Vagina (tissue), 2 donors: ENCODE data around the gene PAQR5.

ENCODE experiments used
- POLR2A ChIP-seq, 2 donors: fragments of 450-650 bp; IDR thresholded peaks; one replicate each; pipeline ENCODE4 v1.6.1; 2017; ENCODE audit warnings: antibody characterized with exemption in 2 of 2, mild to moderate bottlenecking in 2 of 2, moderate library complexity in 2 of 2
- TF ChIP-seq, protein P1 (sequence below), 3 experiments: fragments of 450-650 bp in 2 of 3; fragments of 200-600 bp in 1 of 3; sonication (generic) in 1 of 3; IDR thresholded peaks; one replicate each; pipeline ENCODE4 v1.5.1; 2017 to 2019; ENCODE audit warnings: antibody characterized with exemption in 3 of 3, mild to moderate bottlenecking in 2 of 3, moderate library complexity in 2 of 3

DNA sequence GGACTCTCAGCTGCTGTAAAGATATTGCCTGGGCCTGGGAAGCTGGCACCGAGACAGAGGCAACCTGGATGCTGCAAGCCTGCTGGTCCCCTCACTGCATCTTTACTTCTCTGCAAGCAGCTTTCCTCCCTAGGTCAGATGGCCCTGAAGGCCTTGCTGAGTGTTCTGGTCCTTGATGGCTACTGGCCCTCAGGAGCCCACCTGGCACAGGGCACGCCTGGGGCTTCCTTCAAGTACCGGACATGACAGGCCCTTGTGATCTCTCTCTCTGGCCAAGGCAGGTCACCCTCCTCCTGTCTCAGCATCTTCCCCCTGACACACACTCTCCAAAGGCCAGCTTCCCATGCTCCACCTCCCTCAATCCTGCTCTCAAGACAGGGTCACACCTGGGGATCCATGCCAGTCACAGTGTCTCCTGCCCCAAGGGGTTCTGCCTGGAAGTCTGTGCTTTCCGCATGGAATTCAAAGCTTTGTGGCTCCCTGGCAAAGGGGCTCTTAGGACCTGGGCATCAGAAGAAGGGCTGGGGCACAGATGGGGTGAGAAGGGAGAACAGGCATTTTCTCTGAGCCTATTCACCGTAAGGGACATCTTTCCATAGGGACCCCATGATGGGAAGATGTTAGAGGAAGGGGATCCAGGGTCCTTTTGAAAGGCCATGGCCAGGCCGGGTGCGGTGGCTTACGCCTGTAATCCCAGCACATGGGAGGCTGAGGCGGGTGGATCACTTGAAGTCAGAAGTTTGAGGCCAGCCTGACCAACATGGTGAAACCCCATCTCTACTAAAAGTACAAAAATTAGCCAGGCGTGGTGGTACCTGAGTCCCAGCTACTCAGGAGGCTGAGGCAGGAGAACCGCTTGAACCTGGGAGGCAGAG lies 4.7 kb upstream of the PAQR5 start:
- TF ChIP-seq, protein P1, sequence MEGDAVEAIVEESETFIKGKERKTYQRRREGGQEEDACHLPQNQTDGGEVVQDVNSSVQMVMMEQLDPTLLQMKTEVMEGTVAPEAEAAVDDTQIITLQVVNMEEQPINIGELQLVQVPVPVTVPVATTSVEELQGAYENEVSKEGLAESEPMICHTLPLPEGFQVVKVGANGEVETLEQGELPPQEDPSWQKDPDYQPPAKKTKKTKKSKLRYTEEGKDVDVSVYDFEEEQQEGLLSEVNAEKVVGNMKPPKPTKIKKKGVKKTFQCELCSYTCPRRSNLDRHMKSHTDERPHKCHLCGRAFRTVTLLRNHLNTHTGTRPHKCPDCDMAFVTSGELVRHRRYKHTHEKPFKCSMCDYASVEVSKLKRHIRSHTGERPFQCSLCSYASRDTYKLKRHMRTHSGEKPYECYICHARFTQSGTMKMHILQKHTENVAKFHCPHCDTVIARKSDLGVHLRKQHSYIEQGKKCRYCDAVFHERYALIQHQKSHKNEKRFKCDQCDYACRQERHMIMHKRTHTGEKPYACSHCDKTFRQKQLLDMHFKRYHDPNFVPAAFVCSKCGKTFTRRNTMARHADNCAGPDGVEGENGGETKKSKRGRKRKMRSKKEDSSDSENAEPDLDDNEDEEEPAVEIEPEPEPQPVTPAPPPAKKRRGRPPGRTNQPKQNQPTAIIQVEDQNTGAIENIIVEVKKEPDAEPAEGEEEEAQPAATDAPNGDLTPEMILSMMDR (IDR thresholded peaks at IDR 0.05), result no peak
- TF ChIP-seq POLR2A (IDR thresholded peaks at IDR 0.05), result no peak
